Stimulated activated CD4-positive, alpha-beta T cell treated with anti-CD3 and anti-CD28 coated beads, Interleukin-4, amount 100 ng/mL, for 24 hours (primary cell): ENCODE measurements around the gene ZER1.

Experiments
- DNase-seq: peaks from one replicate; pipeline ENCODE4 v3.0.0-alpha.2; 2020

The ZER1 gene

GRCh38 chr9:128689293-128689774 lies 82.4 kb downstream of the ZER1 start:
- peak; percentile 61 for DNase-seq

- peak; percentile 91 for DNase-seq
These were observed 83.0 kb downstream of the ZER1 start, which contains the start of gene SET for GRCh38 chr9:128688501-128689292. TSS of gene SET (plus strand) at chr9:128689222. CDS start at chr9:128689583, 361 bp downstream.

DNA sequence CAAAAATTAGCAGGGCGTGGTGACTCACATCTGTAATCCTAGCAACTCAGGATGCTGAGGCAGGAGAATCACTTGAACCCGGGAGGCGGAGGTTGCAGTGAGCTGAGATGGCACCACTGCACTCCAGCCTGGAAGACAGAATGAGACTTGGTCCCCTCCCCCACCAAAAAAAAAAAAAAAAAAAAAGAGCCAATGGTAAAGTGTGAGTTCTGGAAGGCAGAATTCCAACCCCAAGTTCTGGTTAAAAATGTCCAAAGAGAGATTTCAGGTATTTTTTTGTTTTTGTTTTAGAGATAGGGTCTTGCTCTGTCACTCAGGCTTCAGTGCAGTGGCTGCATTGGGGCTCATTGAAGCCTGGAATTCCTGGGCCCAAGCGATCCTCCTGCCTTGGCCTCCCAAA lies 84.3 kb downstream of the ZER1 start:
- no peak for DNase-seq

GRCh38 chr9:128685636-128686489 lies 85.9 kb downstream of the ZER1 start:
- DNase-seq: peak; percentile 53

DNA sequence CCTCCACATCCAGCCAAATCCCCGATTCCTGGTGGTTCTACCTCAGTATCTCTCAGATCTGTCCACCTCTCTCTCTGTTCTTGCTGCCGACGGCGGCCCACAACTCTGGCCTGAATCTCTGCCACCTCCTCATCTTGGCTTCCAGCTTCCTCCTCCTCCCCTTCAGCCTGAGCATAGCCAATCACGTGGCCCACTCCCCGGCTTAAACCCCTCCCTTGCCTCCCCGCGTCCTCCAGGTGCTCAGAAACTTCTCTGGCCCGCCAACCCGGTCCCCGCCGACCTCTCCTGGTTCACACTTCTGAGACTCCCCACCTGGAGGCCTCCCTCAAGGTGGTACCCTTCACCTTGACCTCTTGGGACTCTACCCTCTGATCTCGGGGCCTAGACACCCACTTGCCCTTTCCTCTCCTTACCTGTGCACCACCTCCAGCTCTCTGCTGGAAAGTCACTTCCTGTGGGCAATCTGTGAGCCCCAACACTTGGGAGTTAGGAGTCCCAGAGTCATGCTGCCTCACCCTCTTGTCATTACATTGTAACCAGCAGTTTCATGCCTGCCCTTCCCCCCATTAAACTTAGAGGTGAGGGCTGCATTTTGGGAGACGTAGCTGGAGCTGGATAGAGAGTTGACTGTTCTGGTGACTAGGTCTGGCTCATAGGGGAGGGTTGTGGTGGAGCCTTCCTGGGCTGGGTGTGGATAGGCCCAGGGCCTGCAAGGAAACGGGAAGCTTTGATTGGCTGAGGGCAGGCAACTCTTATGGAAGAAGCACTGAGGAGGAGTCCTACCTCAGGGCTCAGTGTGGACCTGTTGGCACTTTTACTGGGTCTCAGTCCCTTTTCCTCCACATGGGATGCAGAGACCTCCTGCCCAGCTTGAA lies 87.2 kb downstream of the ZER1 start:
- peak; percentile 79 for DNase-seq

DNA sequence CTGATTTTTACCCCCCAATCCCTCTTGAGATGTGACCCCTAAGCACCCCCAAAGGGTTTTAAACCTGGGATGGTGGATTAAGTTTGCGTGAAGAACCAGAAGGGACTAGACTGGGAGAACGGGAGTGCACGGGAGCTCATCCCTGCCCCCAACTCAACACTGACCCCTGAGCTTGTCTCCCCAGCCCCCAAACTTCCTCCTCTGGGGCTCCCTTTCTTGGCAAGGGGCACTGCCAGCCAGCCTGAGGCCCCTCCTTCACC lies 87.7 kb downstream of the ZER1 start:
- DNase-seq: no peak

- peak; percentile 31 for DNase-seq
These were observed 88.2 kb downstream of the ZER1 start for GRCh38 chr9:128683340-128684064.
